ENCODE results near the gene FKBP4.

DNA sequence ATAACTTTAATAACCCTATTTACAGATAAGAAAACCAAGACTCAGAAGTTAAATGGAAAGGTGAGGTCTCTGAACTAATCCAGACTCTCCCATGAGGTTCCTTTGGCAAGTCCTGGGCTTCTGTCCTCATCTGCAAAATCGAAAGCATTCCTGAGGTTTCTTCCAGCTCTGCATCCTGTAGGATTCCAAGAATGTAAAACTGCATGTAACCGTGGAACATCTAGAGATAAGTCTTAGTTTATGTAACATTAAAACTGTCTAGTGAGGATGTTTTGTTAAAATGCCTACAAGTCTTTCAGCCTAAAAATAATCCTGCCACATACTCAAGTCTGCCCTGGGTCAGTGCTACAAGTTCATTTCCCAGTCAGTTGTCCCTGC is 10.4 kb downstream of the FKBP4 start:
- TF ChIP-seq, protein P1, sequence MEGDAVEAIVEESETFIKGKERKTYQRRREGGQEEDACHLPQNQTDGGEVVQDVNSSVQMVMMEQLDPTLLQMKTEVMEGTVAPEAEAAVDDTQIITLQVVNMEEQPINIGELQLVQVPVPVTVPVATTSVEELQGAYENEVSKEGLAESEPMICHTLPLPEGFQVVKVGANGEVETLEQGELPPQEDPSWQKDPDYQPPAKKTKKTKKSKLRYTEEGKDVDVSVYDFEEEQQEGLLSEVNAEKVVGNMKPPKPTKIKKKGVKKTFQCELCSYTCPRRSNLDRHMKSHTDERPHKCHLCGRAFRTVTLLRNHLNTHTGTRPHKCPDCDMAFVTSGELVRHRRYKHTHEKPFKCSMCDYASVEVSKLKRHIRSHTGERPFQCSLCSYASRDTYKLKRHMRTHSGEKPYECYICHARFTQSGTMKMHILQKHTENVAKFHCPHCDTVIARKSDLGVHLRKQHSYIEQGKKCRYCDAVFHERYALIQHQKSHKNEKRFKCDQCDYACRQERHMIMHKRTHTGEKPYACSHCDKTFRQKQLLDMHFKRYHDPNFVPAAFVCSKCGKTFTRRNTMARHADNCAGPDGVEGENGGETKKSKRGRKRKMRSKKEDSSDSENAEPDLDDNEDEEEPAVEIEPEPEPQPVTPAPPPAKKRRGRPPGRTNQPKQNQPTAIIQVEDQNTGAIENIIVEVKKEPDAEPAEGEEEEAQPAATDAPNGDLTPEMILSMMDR (IDR thresholded peaks at IDR 0.05), result no peak
- no peak for TF ChIP-seq POLR2A (IDR thresholded peaks at IDR 0.05)
